Measurements from ENCODE around the gene DHRSX. TPM values are rescaled to one million over a fixed set of nuclear protein-coding genes. Genes with fewer than 3 reads are reported as not detected.
"Not testable (repeated sequence)": the region's sequence is repeated elsewhere in the genome, so short reads cannot be mapped to it uniquely, and the experiment has no call there.

Gene DHRSX
- polyA plus RNA-seq, 5 donors = 22.5 to 28.9 (median 24.0) TPM

- no peak for DNase-seq
These were observed 20.5 kb upstream of the DHRSX start for GRCh38 chrX:2521092-2521926.

- no peak for DNase-seq
These were observed 19.8 kb upstream of the DHRSX start for GRCh38 chrX:2520539-2520938.

GRCh38 chrX:2519638-2520037, 18.9 kb upstream of the DHRSX start:
- DNase-seq = not testable (repeated sequence)

- DNase-seq = no peak
These were observed 16.3 kb upstream of the DHRSX start for GRCh38 chrX:2517055-2517454.

GRCh38 chrX:2516623-2517022, 15.8 kb upstream of the DHRSX start:
- no peak for DNase-seq

GRCh38 chrX:2514131-2514530, 13.4 kb upstream of the DHRSX start:
- no peak for DNase-seq

GRCh38 chrX:2513121-2513664, 12.4 kb upstream of the DHRSX start:
- DNase-seq = no peak

- DNase-seq = no peak
These were observed 11.7 kb upstream of the DHRSX start for GRCh38 chrX:2512501-2512900.

GRCh38 chrX:2511326-2511725, 10.6 kb upstream of the DHRSX start:
- no peak for DNase-seq

GRCh38 chrX:2508648-2509335, 8.0 kb upstream of the DHRSX start:
- DNase-seq = no peak

GRCh38 chrX:2507904-2508627, 7.3 kb upstream of the DHRSX start:
- DNase-seq = no peak

- DNase-seq = no peak
These were observed 6.4 kb upstream of the DHRSX start for GRCh38 chrX:2507196-2507595.

- not testable (repeated sequence) for DNase-seq
These were observed 4.6 kb upstream of the DHRSX start for GRCh38 chrX:2505341-2505740.

GRCh38 chrX:2504706-2505332, 4.0 kb upstream of the DHRSX start:
- DNase-seq = no peak

GRCh38 chrX:2503591-2504500, 3.1 kb upstream of the DHRSX start:
- DNase-seq = no peak

- no peak for DNase-seq
These were observed 2.1 kb upstream of the DHRSX start for GRCh38 chrX:2502668-2503519.

- no peak for DNase-seq
These were observed 1.4 kb upstream of the DHRSX start for GRCh38 chrX:2502120-2502667.

- no peak for DNase-seq
These were observed 855 bp upstream of the DHRSX start for GRCh38 chrX:2501559-2502102.
